ENCODE data around the gene SRPK2. TPM values are rescaled to one million over a fixed set of nuclear protein-coding genes. Genes with fewer than 3 reads are reported as not detected.

SRPK2 gene
- total RNA-seq, 4 donors from 2014 or later: 29.5 to 48.2 (median 30.6) TPM

GRCh38 chr7:105118612-105119600 is 269.8 kb downstream of the SRPK2 start:
- DNase-seq (ENCODE audit: low spot score): no peak

GRCh38 chr7:105112440-105113418 is 276.0 kb downstream of the SRPK2 start:
- ATAC-seq (ENCODE audit: low FRiP score) (no peak), DNase-seq (ENCODE audit: low spot score) (no peak)
- no peak for TF ChIP-seq CTCF (IDR thresholded peaks at IDR 0.05)

More at GRCh38 chr7:105118612-105119600, 269.8 kb downstream of the SRPK2 start:
- no peak for ATAC-seq (ENCODE audit: low FRiP score)
- no peak for TF ChIP-seq CTCF (IDR thresholded peaks at IDR 0.05)

GRCh38 chr7:105107458-105107857 is 281.3 kb downstream of the SRPK2 start:
- DNase-seq (ENCODE audit: low spot score) (no peak), ATAC-seq (ENCODE audit: low FRiP score) (no peak)
- TF ChIP-seq CTCF (IDR thresholded peaks at IDR 0.05): no peak

- no peak for ATAC-seq (ENCODE audit: low FRiP score)
- no peak for TF ChIP-seq CTCF (IDR thresholded peaks at IDR 0.05)
- DNase-seq (ENCODE audit: low spot score): no peak
These were observed 282.2 kb downstream of the SRPK2 start for GRCh38 chr7:105106473-105106872.

GRCh38 chr7:105105579-105105978 is 283.1 kb downstream of the SRPK2 start:
- no peak for ATAC-seq (ENCODE audit: low FRiP score)
- DNase-seq (ENCODE audit: low spot score): no peak
- TF ChIP-seq CTCF (IDR thresholded peaks at IDR 0.05): no peak

- ATAC-seq (ENCODE audit: low FRiP score): no peak
- no peak for TF ChIP-seq CTCF (IDR thresholded peaks at IDR 0.05)
- no peak for DNase-seq (ENCODE audit: low spot score)
These were observed 286.0 kb downstream of the SRPK2 start for GRCh38 chr7:105102557-105103352.

All from omental fat pad (tissue), 4 donors.